Cardiac fibroblast (primary cell): ENCODE measurements around the gene SMIM13.

Source experiments
- DNase-seq, 2 donors: peaks; one replicate each; pipeline versions ENCODE4 v3.0.0 to v3.0.0-alpha.2; 2010; ENCODE audit warnings: low read depth in 2 of 2
- H3K4me3 ChIP-seq, 2 donors: replicated peaks in 1 of 2; 1 replicate in 1 of 2; 2 replicates in 1 of 2; pipeline ENCODE4 v1.5.1; 2011; ENCODE audit warnings: low read depth in 2 of 2, low read length in 2 of 2, mild to moderate bottlenecking in 2 of 2, moderate library complexity in 1 of 2
- TF ChIP-seq, protein P1 (sequence below): IDR thresholded peaks from one replicate; pipeline ENCODE4 v1.5.1; 2011; ENCODE audit warnings: low read depth, mild to moderate bottlenecking, low read length, inconsistent platforms

SMIM13 gene

GRCh38 chr6:11120271-11121005 lies 26.8 kb downstream of the SMIM13 start:
- TF ChIP-seq, protein P1, sequence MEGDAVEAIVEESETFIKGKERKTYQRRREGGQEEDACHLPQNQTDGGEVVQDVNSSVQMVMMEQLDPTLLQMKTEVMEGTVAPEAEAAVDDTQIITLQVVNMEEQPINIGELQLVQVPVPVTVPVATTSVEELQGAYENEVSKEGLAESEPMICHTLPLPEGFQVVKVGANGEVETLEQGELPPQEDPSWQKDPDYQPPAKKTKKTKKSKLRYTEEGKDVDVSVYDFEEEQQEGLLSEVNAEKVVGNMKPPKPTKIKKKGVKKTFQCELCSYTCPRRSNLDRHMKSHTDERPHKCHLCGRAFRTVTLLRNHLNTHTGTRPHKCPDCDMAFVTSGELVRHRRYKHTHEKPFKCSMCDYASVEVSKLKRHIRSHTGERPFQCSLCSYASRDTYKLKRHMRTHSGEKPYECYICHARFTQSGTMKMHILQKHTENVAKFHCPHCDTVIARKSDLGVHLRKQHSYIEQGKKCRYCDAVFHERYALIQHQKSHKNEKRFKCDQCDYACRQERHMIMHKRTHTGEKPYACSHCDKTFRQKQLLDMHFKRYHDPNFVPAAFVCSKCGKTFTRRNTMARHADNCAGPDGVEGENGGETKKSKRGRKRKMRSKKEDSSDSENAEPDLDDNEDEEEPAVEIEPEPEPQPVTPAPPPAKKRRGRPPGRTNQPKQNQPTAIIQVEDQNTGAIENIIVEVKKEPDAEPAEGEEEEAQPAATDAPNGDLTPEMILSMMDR: no peak
- DNase-seq: peak; percentile 41 to 72
- no peak overlapping the region for H3K4me3 ChIP-seq

- DNase-seq: peak in 1 of 2 donors; percentile 37
- H3K4me3 ChIP-seq: no peak overlapping the region
- TF ChIP-seq, protein P1: no peak
These were observed 28.2 kb downstream of the SMIM13 start for GRCh38 chr6:11121851-11122250.

DNA sequence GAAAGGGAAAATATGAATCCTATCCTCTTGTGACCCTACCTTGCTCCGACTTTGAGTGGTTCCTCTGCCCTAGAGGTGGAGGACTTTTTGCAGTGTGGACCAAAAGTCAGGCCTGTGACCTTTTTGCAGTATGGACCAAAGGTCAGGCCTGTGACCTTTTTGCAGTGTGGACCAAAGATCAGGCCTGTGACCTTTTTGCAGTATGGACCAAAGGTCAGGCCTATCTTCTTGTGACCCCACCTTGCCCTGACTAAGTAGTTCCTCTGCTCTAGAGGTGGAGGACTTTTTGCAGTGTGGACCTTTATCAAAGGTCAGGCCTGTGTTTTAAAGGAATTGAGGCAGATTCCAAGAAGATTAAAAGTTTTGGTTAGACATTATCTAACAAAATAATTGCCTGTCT lies 28.7 kb downstream of the SMIM13 start:
- no peak overlapping the region for H3K4me3 ChIP-seq
- TF ChIP-seq, protein P1: no peak
- no peak for DNase-seq

- DNase-seq: no peak
- H3K4me3 ChIP-seq: no peak overlapping the region
- TF ChIP-seq, protein P1: peak; percentile 27
These were observed 30.3 kb downstream of the SMIM13 start for GRCh38 chr6:11123978-11124377.

DNA sequence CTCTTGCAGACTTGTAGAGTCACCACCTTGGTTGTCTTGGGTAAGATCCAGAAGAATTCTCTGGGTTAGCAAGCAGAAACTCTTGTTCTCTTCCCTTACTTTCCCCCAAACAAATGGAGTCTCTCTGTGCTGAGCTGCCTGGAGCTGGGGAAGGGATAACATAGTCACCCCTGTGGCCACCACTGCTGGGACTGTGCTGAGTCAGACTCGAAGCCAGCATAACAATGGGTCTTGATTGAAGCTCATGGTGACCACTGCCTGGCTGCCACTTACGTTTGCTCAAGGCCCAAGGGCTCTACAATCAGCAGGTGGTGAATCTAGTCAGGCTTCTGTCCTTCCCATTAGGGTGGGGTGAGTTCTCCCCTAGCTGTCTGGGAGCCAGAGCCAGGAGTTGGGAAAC lies 33.2 kb downstream of the SMIM13 start:
- DNase-seq: peak in 1 of 2 donors; percentile 36
- no peak overlapping the region for H3K4me3 ChIP-seq
- TF ChIP-seq, protein P1: no peak

DNA sequence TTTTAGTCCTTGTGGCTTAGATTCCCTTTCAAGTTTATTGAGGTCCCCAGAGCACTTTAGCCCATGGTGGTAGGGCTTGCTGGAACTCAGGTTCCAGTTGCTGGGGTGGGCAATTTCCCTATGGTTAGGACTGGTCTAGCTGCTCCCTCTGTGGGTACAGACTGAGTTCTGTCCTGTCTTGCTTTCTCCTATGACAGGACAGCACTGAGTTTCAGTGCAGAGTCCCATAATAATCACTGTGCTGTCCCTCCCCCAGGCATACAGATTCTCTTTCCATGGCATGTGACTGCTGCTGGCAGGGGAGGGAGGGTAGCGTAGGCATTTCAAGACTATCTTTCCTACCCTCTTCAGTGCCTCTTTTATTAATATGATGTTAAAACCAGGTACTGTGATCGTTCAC lies 35.0 kb downstream of the SMIM13 start:
- TF ChIP-seq, protein P1: no peak
- H3K4me3 ChIP-seq: no peak overlapping the region
- DNase-seq: no peak
